ENCODE data around the gene SEC16A.
"Not testable (repeated sequence)": the region's sequence is repeated elsewhere in the genome, so short reads cannot be mapped to it uniquely, and the experiment has no call there.

The SEC16A gene

GRCh38 chr9:136422876-136423275 lies 60.0 kb downstream of the SEC16A start:
- no peak for DNase-seq

GRCh38 chr9:136421791-136422190 lies 61.0 kb downstream of the SEC16A start:
- no peak for DNase-seq

- no peak for DNase-seq
Measured at GRCh38 chr9:136419092-136419420, 63.8 kb downstream of the SEC16A start.

- DNase-seq = no peak
Measured at GRCh38 chr9:136418182-136419091, 64.4 kb downstream of the SEC16A start.

- no peak for DNase-seq
Measured at GRCh38 chr9:136416914-136417313, 65.9 kb downstream of the SEC16A start.

GRCh38 chr9:136416427-136416826 lies 66.4 kb downstream of the SEC16A start:
- no peak for DNase-seq

- DNase-seq = no peak
Measured at GRCh38 chr9:136412962-136413361, 69.9 kb downstream of the SEC16A start.

GRCh38 chr9:136411378-136411777 lies 71.5 kb downstream of the SEC16A start:
- DNase-seq = no peak

GRCh38 chr9:136410500-136411287 lies 72.1 kb downstream of the SEC16A start, which contains the start of the genes ENTR1 and PMPCA:
TSS of gene ENTR1 (minus strand) at chr9:136410614. CDS start at chr9:136410397, 217 bp downstream.
TSS of gene PMPCA (plus strand) at chr9:136410658. CDS start at chr9:136410669, 11 bp downstream.
- DNase-seq = peak; percentile 95

- peak; percentile 27 for DNase-seq
Measured at GRCh38 chr9:136409557-136410455, 73.0 kb downstream of the SEC16A start.

- DNase-seq = no peak
Measured at GRCh38 chr9:136407911-136408310, 74.9 kb downstream of the SEC16A start.

GRCh38 chr9:136407061-136407460 lies 75.8 kb downstream of the SEC16A start:
- DNase-seq = not testable (repeated sequence)

- not testable (repeated sequence) for DNase-seq
Measured at GRCh38 chr9:136405904-136406303, 76.9 kb downstream of the SEC16A start.

- no peak for DNase-seq
Measured at GRCh38 chr9:136405481-136405880, 77.4 kb downstream of the SEC16A start.

GRCh38 chr9:136404801-136405136 lies 78.1 kb downstream of the SEC16A start:
- no peak for DNase-seq

- DNase-seq = peak; percentile 66
Measured at GRCh38 chr9:136403915-136404800, 78.7 kb downstream of the SEC16A start.

GRCh38 chr9:136403538-136403914 lies 79.3 kb downstream of the SEC16A start:
- peak; percentile 90 for DNase-seq

GRCh38 chr9:136402067-136402466 lies 80.8 kb downstream of the SEC16A start:
- no peak for DNase-seq

- DNase-seq = no peak
Measured at GRCh38 chr9:136401173-136401922, 81.5 kb downstream of the SEC16A start.

- peak; percentile 89 for DNase-seq
Measured at GRCh38 chr9:136400038-136400834, 82.6 kb downstream of the SEC16A start, which contains the start of gene SNAPC4. TSS of gene SNAPC4 (minus strand) at chr9:136400170. CDS start at chr9:136398428, 1,742 bp downstream.
